CD4-positive, alpha-beta T cell treated with Interleukin-4 for 1 hour (primary cell): ENCODE results near the gene KIR3DL3.
"Not testable (repeated sequence)": the region's sequence is repeated elsewhere in the genome, so short reads cannot be mapped to it uniquely, and the experiment has no call there.

ENCODE experiments used
- DNase-seq, 2 donors: peaks; one replicate each; pipeline ENCODE4 v3.0.0-alpha.2; 2020 to 2022

The KIR3DL3 gene

GRCh38 chr19:54738306-54738705 lies 14.1 kb downstream of the KIR3DL3 start, which contains the start of gene KIR2DL3:
Gene KIR2DL3, plus strand, starts transcription at chr19:54738513. Its CDS starts 33 bp downstream, at chr19:54738546.
- not testable (repeated sequence) for DNase-seq

GRCh38 chr19:54738715-54739114 lies 14.5 kb downstream of the KIR3DL3 start:
- DNase-seq = no peak

- no peak for DNase-seq
Measured at GRCh38 chr19:54739587-54740497, 15.6 kb downstream of the KIR3DL3 start.

- DNase-seq = not testable (repeated sequence)
Measured at GRCh38 chr19:54741950-54742349, 17.7 kb downstream of the KIR3DL3 start.

GRCh38 chr19:54744080-54744479 lies 19.8 kb downstream of the KIR3DL3 start:
- not testable (repeated sequence) for DNase-seq

- DNase-seq = peak in 1 of 2 donors; percentile 83
Measured at GRCh38 chr19:54747614-54748322, 23.5 kb downstream of the KIR3DL3 start.

GRCh38 chr19:54750276-54750675 lies 26.0 kb downstream of the KIR3DL3 start:
- DNase-seq = not testable (repeated sequence)

GRCh38 chr19:54756204-54757110 lies 32.2 kb downstream of the KIR3DL3 start:
- DNase-seq = not testable (repeated sequence)

- DNase-seq = not testable (repeated sequence)
Measured at GRCh38 chr19:54758577-54758976, 34.3 kb downstream of the KIR3DL3 start.

- peak in 1 of 2 donors; percentile 73 for DNase-seq
Measured at GRCh38 chr19:54764219-54764618, 40.0 kb downstream of the KIR3DL3 start.

GRCh38 chr19:54766464-54766863 lies 42.2 kb downstream of the KIR3DL3 start:
- not testable (repeated sequence) for DNase-seq

- not testable (repeated sequence) for DNase-seq
Measured at GRCh38 chr19:54769646-54770045, 45.4 kb downstream of the KIR3DL3 start, which contains the start of gene KIR2DL1. Gene KIR2DL1, plus strand, starts transcription at chr19:54769793. Its CDS starts 58 bp downstream, at chr19:54769851.

GRCh38 chr19:54770511-54770910 lies 46.3 kb downstream of the KIR3DL3 start:
- not testable (repeated sequence) for DNase-seq

GRCh38 chr19:54771018-54771960 lies 47.0 kb downstream of the KIR3DL3 start:
- DNase-seq = not testable (repeated sequence)

- not testable (repeated sequence) for DNase-seq
Measured at GRCh38 chr19:54772666-54773065, 48.4 kb downstream of the KIR3DL3 start.

GRCh38 chr19:54775095-54775815 lies 51.0 kb downstream of the KIR3DL3 start:
- DNase-seq = not testable (repeated sequence)

GRCh38 chr19:54775830-54776229 lies 51.6 kb downstream of the KIR3DL3 start:
- DNase-seq = not testable (repeated sequence)

GRCh38 chr19:54777851-54778250 lies 53.6 kb downstream of the KIR3DL3 start:
- DNase-seq = not testable (repeated sequence)

- DNase-seq = peak in 1 of 2 donors; percentile 66
Measured at GRCh38 chr19:54778896-54779295, 54.7 kb downstream of the KIR3DL3 start.

- DNase-seq = not testable (repeated sequence)
Measured at GRCh38 chr19:54782916-54783315, 58.7 kb downstream of the KIR3DL3 start.
